IPS-20b (cell line): ENCODE results near the gene BCL2L13.
A peak's percentile ranks its signal among the peaks of the same experiment; 100 is the strongest.

Experiments used
- H3K27ac ChIP-seq: one replicate; pipeline ENCODE4 v1.5.1; 2013; ENCODE audit warnings: low read length
- H3K27me3 ChIP-seq: 2 replicates; pipeline ENCODE4 v1.6.1; 2013; ENCODE audit warnings: mild to moderate bottlenecking, low read length, inconsistent platforms; ENCODE audit not compliant: insufficient read depth
- H3K36me3 ChIP-seq: 2 replicates; pipeline ENCODE4 v1.6.1; 2013; ENCODE audit warnings: low read depth, mild to moderate bottlenecking, inconsistent platforms, low read length, moderate library complexity; ENCODE audit not compliant: insufficient read depth
- H3K4me1 ChIP-seq: 2 replicates; pipeline ENCODE4 v1.6.1; 2013; ENCODE audit warnings: mild to moderate bottlenecking, control low read depth, inconsistent platforms, low read length, moderate library complexity; ENCODE audit not compliant: insufficient read depth
- H3K4me3 ChIP-seq: 2 replicates; pipeline ENCODE4 v1.5.1; 2013; ENCODE audit warnings: mild to moderate bottlenecking, low read length, inconsistent platforms
- H3K9ac ChIP-seq: 2 replicates; pipeline ENCODE4 v1.6.1; 2013; ENCODE audit warnings: low read depth, mild to moderate bottlenecking, inconsistent platforms, low read length, moderate library complexity
- H3K9me3 ChIP-seq: 2 replicates; pipeline ENCODE4 v1.6.1; 2013; ENCODE audit warnings: mild to moderate bottlenecking, low read depth, low read length, inconsistent platforms; ENCODE audit not compliant: insufficient read depth

BCL2L13 gene

GRCh38 chr22:17638432-17639246 lies at the start of gene BCL2L13:
BCL2L13 (plus strand) TSS chr22:17638757; CDS start chr22:17655712, 16,955 bp downstream.
- Histone ChIP-seq H3K27me3 (no peaks in the 10 kb centered on the region), H3K9ac (peak within 1 kb of the TSS; percentile 90), H3K4me3 (peak within 1 kb of the TSS; percentile 82), H3K9me3 (no peaks in the 10 kb centered on the region), H3K4me1 (no peaks in the 10 kb centered on the region; the same call in 1 of the 2 replicates), H3K36me3 (peaks cover 5% of the 10 kb centered on the region; the same call in 1 of the 2 replicates), H3K27ac (peak within 1 kb of the TSS; percentile 90)

- no peak overlapping the region for H3K27ac ChIP-seq
- H3K4me1 ChIP-seq, result no peaks in the 10 kb centered on the region
- H3K9me3 ChIP-seq, result no peaks in the 10 kb centered on the region
- no peak overlapping the region for H3K9ac ChIP-seq
- H3K4me3 ChIP-seq, result no peak overlapping the region
- H3K36me3 ChIP-seq, result peaks cover 48% of the 10 kb centered on the region
- H3K27me3 ChIP-seq, result no peaks in the 10 kb centered on the region
Measured at GRCh38 chr22:17589810-17590375, 48.7 kb upstream of the BCL2L13 start.

GRCh38 chr22:17590586-17590985 lies 48.0 kb upstream of the BCL2L13 start:
- Histone ChIP-seq H3K9ac (no peak overlapping the region), H3K4me1 (no peaks in the 10 kb centered on the region), H3K4me3 (no peak overlapping the region), H3K27me3 (no peaks in the 10 kb centered on the region), H3K9me3 (no peaks in the 10 kb centered on the region), H3K27ac (no peak overlapping the region), H3K36me3 (peaks cover 54% of the 10 kb centered on the region)

GRCh38 chr22:17592201-17592600 lies 46.4 kb upstream of the BCL2L13 start:
- no peaks in the 10 kb centered on the region for H3K27me3 ChIP-seq
- H3K27ac ChIP-seq, result no peak overlapping the region
- H3K36me3 ChIP-seq, result peaks cover 66% of the 10 kb centered on the region
- no peak overlapping the region for H3K4me3 ChIP-seq
- H3K4me1 ChIP-seq, result no peaks in the 10 kb centered on the region
- no peaks in the 10 kb centered on the region for H3K9me3 ChIP-seq
- no peak overlapping the region for H3K9ac ChIP-seq

- no peak overlapping the region for H3K4me3 ChIP-seq
- H3K9ac ChIP-seq, result no peak overlapping the region
- no peaks in the 10 kb centered on the region for H3K4me1 ChIP-seq
- no peaks in the 10 kb centered on the region for H3K9me3 ChIP-seq
- H3K27ac ChIP-seq, result no peak overlapping the region
- peaks cover 94% of the 10 kb centered on the region for H3K36me3 ChIP-seq
- no peaks in the 10 kb centered on the region for H3K27me3 ChIP-seq
Measured at GRCh38 chr22:17596226-17596625, 42.3 kb upstream of the BCL2L13 start.

- no peaks in the 10 kb centered on the region for H3K4me1 ChIP-seq
- no peak overlapping the region for H3K4me3 ChIP-seq
- no peaks in the 10 kb centered on the region for H3K27me3 ChIP-seq
- H3K9ac ChIP-seq, result no peak overlapping the region
- no peak overlapping the region for H3K27ac ChIP-seq
- H3K9me3 ChIP-seq, result no peaks in the 10 kb centered on the region
- H3K36me3 ChIP-seq, result peaks cover 85% of the 10 kb centered on the region
Measured at GRCh38 chr22:17597217-17597616, 41.3 kb upstream of the BCL2L13 start.

- Histone ChIP-seq H3K27ac (no peak overlapping the region), H3K27me3 (no peaks in the 10 kb centered on the region), H3K36me3 (peaks cover 76% of the 10 kb centered on the region), H3K9ac (no peak overlapping the region), H3K9me3 (no peaks in the 10 kb centered on the region), H3K4me1 (no peaks in the 10 kb centered on the region), H3K4me3 (no peak overlapping the region)
Measured at GRCh38 chr22:17598318-17598717, 40.2 kb upstream of the BCL2L13 start.

- H3K27ac ChIP-seq, result no peak overlapping the region
- H3K9me3 ChIP-seq, result no peaks in the 10 kb centered on the region
- H3K4me3 ChIP-seq, result no peak overlapping the region
- H3K9ac ChIP-seq, result no peak overlapping the region
- no peaks in the 10 kb centered on the region for H3K27me3 ChIP-seq
- no peaks in the 10 kb centered on the region for H3K4me1 ChIP-seq
- H3K36me3 ChIP-seq, result peaks cover 73% of the 10 kb centered on the region
Measured at GRCh38 chr22:17601031-17601430, 37.5 kb upstream of the BCL2L13 start.

GRCh38 chr22:17603668-17604067 lies 34.9 kb upstream of the BCL2L13 start:
- Histone ChIP-seq H3K36me3 (peaks cover 69% of the 10 kb centered on the region), H3K4me3 (no peak overlapping the region), H3K9me3 (no peaks in the 10 kb centered on the region), H3K4me1 (no peaks in the 10 kb centered on the region), H3K9ac (no peak overlapping the region), H3K27me3 (no peaks in the 10 kb centered on the region), H3K27ac (no peak overlapping the region)

- Histone ChIP-seq H3K4me1 (no peaks in the 10 kb centered on the region), H3K27me3 (no peaks in the 10 kb centered on the region), H3K36me3 (peaks cover 61% of the 10 kb centered on the region), H3K9me3 (no peaks in the 10 kb centered on the region), H3K9ac (no peak overlapping the region), H3K27ac (no peak overlapping the region), H3K4me3 (no peak overlapping the region)
Measured at GRCh38 chr22:17606496-17606895, 32.1 kb upstream of the BCL2L13 start.

- H3K27ac ChIP-seq, result no peak overlapping the region
Measured at GRCh38 chr22:17607891-17608521, 30.6 kb upstream of the BCL2L13 start.

GRCh38 chr22:17612057-17612456 lies 26.5 kb upstream of the BCL2L13 start:
- Histone ChIP-seq H3K9me3 (no peaks in the 10 kb centered on the region), H3K27me3 (no peaks in the 10 kb centered on the region), H3K4me3 (no peak overlapping the region), H3K4me1 (no peaks in the 10 kb centered on the region), H3K27ac (no peak overlapping the region), H3K9ac (no peak overlapping the region), H3K36me3 (peaks cover 52% of the 10 kb centered on the region)

More at GRCh38 chr22:17607891-17608521, 30.6 kb upstream of the BCL2L13 start:
- peaks cover 76% of the 10 kb centered on the region for H3K36me3 ChIP-seq
- H3K27me3 ChIP-seq, result no peaks in the 10 kb centered on the region
- H3K9ac ChIP-seq, result no peak overlapping the region
- H3K4me1 ChIP-seq, result no peaks in the 10 kb centered on the region
- no peaks in the 10 kb centered on the region for H3K9me3 ChIP-seq
- no peak overlapping the region for H3K4me3 ChIP-seq
